CD4-positive, alpha-beta T cell treated with Interleukin-17A for 1 hour (primary cell): ENCODE data around the gene RALGAPA1.

ENCODE experiments used
- DNase-seq: peaks from one replicate; pipeline ENCODE4 v3.0.0-alpha.2; 2020

RALGAPA1 gene

DNA sequence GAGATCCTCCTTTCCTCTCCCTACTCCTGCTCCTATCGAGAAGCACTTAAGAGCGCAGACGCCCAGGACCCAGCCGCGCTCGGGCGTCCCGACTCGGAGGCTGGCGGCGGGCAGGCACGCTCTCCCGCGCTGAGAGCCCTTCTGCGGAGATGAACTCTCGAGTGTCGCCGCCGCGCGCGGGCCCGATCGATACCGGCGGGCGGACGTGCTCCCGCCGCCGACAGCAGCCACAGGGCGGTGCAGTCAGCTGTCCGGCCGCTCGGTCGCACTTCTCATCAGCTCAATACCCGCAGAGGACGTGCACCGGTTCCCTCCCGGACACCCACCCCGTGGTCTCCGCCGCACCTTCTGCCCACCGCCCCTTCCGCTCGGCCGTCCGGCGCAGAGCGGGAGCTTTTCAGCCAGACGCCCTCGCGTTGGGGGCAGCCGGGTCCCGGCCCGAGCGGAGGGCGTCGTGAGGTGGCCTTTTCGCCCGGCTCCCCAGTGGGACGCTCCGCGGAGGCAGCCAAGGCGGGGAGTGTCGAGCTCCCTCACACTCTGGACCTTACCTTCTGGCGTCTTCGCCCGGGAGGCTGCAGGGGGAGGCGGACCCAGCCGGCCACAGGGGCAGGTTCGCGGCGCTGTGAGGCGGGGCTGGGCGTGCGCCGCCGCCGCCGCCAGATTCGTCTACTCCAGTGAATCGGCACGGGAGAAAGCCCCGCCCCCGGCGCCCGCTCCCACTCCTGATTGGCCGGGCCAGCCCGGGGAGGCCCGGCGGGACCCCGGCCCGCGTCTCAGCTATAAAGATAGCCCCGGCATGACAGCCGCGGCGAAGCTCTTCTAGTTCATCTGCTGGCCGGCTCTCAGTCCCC, 275.5 kb downstream of the RALGAPA1 start, which contains the start of gene INSM2:
Gene INSM2, plus strand, starts transcription at position 808 of the 851 bp plus-strand sequence. CDS start 89 bp downstream, outside the sequence.
- peak; percentile 47 for DNase-seq

DNA sequence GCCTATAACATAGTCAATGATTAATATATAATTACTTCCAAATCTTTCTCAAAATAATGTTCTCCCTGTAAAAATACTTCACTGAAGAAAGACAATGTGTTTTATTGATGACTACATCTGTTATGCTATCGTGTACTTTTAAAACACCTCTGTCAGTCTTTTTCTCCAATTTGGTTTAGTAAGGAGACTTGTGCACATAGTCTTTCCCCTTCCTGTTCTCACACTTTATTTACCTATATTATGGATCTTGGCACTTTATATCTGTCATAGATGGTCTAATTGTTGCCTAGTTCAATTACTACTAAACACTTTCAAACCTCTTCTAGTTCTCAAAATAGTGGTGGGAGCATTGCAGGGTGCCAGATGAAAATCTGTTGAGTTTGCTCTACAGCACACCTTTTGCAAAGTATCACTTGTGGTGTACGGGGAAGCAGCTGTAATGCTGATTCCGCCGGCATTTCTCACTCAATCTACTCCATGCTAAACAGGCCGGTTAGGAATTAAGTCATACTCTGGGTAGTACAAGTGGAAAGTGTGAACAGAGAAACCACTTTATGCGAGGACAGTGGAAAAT, 276.2 kb downstream of the RALGAPA1 start:
- no peak for DNase-seq

DNA sequence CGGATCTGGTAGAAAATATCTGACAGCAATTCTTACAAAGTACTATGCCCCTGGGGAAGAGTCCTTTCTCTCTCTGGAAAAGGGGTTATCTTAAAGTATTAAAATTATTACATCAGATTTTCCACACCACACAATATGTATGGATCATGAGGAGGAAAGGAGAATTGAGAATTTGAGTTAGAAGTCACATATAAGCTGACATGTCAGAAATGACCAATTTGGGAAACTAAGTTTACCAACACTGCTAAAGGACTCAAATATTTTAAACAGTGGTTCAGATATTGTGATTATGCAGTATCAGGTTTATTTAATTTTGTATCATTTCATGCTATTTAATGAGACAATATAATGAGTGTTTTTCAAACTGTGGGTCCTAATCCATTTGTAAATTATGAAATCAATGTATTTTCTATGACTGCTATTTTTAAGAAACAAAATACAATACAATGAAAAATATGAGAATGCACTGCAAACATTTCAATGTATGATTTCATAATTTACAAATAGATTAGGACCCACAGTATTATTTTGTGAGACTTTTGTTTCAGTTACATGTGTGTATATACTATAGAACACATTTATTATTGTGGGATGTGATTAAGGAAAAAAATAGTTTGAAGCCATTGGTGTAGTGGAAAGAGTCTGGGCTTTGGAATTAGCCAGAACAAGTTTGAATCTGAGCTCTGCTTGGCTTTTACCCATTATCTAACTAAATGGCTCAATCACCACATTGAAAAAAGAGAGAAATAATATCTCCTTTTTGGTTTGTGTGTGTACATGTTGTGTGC, 276.9 kb downstream of the RALGAPA1 start:
- no peak for DNase-seq

DNA sequence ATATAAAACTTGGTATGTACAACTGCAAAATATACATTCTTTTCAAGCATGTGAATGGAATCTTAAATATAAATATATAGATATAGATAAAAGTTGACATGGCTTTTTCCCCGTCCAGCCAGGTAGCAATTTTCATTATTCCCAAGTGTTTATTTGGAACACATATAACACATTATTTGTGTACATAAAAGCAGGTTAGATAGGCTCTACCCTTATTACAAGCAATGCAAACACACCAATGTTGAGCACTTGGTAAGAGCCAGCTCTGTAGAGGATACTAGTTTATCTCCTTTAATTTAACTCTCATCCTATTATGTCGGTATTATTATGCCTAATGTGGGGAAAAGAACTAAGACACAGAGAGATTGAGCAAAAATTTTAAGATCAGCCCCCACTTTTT, 282.1 kb downstream of the RALGAPA1 start:
- no peak for DNase-seq

DNA sequence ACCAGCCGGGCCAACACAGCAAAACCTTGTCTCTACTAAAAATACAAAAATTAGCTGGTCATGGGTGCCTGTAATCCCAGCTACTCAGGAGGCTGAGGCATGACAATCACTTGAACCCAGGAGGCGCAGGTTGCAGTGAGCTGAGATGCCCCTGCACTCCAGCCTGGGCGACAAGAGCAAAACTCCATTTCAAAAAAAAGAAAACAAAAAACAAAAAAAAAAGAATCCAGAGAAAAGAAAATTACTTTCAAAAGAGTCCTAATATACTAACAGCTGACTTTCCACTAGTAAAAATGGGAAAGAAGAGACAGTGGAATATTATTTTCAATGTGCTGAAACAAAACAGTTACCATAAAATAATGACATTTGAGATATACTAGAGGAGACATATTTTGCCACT, 283.4 kb downstream of the RALGAPA1 start:
- DNase-seq = no peak

DNA sequence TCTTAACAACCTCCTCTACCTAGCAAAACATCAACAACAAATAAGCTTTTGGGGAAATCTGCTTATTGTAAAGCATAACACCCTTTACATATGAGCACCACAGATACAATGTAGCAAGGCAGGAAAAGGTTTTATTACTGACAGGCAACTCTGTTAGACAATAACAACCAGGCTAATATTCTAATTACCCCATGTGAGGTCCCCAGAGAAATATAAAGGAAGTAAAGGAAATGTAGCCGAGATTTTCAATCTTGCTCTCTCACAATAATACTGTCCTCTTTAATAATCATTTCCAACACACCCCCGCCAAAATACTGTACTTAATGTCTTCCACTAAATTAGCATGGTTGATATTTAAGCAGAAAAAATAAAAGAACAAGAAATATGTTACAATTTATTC, 289.1 kb downstream of the RALGAPA1 start:
- no peak for DNase-seq

DNA sequence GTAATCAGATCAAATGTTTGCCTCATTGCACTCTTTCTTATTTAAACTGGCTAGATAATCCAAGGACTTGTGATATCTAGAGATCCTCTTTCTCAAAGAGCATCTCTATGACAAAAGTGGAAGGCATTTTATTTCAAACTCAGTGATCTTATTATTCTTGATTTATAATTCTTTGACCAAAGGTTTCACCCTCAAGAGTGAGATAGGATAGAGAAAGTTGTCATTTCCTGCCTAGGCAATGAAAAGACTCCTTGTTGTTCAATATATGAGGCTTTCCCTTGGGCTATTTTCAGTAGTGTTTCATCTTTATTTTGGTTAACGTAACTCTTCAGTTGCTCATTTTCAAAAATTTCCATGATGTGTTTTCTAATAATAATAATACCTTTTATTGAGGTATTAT, 293.2 kb downstream of the RALGAPA1 start:
- no peak for DNase-seq

DNA sequence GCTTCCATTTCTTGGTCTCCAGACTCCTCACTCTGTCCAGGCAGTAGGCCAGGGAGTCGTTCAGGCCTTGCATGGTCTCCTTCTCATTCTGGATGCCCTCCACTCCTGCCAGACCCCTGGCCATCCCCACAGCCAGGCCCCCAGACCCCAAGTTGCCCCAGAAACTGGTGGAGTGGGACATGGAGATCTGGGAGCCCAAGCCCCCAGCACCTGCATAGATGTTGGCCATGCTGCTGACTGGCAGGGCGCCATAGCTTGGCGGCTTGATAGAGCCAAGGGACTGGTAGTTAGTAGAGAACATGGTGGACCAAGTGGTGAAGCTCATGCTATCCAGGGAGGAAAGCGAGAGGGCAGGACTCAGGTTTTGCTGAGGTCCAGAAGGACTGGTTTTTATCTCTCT, 296.3 kb downstream of the RALGAPA1 start:
- DNase-seq = no peak

DNA sequence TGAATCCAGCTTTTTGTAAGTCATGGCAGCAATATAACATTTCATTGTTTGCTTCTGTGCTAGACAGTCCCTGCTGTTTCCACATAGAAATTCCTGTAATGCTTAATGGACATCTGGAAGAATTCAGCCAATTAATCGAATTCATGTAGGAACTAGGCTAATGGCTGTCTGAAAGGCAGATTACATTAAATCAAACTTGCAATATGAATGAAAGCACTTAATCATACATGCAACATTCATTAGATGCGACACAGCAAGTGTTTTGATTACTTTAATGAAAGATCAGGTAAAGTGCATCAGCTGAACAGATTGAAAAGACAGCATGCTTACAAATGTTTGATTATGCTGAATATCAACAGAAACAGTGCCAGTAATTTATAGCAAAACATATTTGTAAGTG, 299.2 kb downstream of the RALGAPA1 start:
- DNase-seq = no peak

DNA sequence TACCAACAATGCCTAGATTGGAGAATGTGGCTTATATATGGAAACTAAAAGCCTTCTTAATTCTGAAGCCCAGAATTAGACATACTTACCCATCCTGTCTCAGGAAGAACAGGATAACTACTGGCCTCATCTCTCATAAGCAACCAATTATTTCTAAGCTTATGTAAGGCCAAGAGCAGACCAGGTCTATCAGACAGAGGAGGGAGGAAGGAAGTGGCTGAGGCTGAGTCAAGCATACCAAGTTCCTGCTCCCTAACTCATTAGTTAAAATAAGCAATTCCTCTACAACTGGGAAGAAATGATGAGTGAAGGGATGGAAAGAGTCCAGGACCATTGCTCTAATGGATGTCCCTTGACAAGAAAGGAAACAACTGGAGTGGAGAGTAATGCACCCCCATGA, 302.2 kb downstream of the RALGAPA1 start:
- no peak for DNase-seq

DNA sequence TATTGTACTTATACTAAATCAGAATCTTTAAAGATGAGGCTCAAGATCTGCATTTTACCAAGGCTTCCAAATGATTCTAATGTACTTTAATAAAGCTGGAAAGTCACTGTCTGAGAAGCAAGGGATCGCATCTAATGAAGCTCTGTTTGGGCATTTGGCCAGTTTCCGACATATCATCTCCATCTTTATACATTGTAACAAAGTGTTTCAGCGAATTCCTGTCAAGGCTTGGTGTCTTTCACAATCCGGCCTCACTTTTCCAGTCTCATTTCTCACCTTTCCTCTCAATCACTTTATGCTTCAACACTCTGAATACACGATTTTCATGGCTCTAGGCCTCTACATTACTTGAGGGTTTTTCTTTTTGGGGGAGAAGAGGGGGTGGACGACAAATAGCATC, 302.6 kb downstream of the RALGAPA1 start:
- no peak for DNase-seq

DNA sequence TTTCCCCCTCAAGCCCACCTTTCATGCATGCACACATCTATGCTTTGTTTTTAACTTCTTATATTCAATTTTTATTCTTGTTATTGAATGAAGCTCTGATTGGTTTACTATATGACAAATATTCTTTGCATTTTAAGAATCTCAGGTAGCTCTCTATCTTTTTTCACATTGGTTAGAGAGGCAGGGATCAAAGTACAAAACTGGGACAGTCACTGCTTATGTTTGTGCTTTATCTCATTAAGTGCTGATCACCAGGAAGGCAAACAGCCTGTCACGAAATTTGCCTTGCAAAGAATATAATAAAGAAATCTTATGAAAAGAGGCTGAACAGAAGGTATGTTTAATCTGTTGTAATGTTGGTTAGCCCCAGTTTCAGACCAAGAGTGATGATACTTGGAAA, 304.8 kb downstream of the RALGAPA1 start:
- DNase-seq = no peak

DNA sequence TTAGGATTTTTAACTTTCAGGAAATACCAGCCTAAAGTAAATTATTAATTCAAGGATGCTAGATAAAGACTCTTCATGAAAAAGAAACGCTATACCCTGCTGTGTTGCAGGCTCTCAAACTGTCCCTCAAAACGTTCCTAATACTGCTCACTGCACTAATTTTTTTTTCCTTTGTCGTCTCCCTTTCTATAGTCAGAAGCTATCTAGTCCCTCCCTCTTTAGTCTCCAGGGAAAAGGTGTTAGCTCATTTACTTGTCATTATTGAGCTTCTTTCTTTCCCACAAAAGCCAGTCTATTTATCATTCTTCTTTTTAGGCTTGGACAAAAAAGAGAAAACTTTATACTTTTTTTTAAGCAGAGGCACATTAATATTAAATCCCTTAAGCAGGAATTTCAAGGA, 305.4 kb downstream of the RALGAPA1 start:
- DNase-seq = no peak

DNA sequence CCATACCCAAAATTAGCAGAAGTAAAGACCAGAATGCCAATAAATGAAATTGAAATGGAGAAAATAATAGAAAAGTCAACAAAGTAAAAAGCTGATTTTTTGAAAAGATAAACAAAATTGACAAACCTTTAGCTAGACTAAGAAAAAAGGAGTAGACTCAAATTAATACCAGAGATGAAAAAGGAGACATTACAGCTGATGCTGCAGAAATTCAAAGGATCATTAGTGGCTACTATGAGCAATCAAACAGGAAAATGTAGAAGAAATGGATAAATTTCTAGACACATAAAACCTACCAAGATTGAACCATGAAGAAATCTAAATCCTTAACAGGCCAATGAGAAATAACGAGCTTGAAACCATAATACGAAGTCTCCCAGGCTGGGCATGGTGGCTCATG, 309.9 kb downstream of the RALGAPA1 start:
- no peak for DNase-seq

DNA sequence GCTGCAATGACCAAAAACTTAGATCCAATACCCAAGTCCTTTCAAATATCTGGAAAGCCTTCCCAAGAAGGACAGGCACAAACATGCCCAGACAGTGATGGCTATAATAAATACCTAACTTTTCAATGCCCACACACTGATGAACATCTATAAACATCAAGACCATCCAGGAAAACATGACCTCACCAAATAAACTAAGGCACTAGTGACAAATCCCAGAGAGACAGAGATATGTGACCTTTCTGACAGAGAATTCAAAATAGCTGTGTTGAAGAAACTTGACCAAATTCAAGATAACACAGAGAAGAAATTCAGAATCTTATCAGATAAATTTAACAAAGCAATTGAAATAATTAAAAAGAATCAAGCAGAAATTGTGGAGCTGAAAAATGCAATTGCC, 313.8 kb downstream of the RALGAPA1 start:
- no peak for DNase-seq

DNA sequence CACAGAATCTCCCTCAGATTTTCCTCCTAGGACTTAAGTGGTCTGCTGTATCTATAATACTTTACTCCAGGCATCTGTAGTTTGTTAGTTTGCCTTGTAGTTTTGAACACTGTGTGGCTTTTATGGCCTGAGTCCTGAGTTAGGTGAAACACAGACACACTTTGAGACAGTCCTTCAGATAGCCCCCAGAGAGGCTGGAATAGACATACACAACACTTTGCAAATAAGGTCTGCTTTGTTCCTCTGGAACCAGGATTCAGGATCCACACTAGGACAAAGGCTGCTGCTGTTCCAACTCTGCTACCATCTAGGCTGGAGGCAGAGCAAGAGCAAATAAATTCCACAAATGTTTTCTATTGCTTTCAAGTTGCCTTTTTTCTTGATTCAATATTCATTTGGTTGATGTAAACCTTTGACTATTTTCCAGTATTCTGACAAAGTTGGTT, 316.5 kb downstream of the RALGAPA1 start:
- DNase-seq = no peak
